ENCODE measurements around the gene PACRG. TPM values are rescaled to one million over a fixed set of nuclear protein-coding genes. Genes with fewer than 3 reads are reported as not detected.

PACRG gene
- polyA plus RNA-seq, 3 donors = not detected

DNA sequence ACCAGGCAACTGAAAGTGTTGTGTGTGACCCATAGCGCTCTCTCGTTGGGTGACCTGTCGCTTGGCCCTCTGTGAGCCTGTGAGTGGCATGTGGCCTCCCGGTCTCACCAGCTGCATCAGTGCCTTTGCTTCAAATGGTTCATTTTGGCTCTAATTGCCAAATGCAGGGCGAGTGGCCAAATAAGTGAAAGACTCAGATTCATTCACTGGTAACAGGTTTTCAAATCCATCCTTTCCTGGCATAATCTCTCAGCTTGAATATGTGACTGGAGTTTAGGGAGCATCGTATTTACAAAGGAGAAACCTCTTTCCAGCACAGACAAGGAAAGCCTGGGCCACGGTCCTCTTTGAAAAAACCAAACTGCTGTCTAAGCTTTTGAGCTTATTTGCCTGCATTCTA, 365.1 kb downstream of the PACRG start:
- Histone ChIP-seq H3K4me1 (ENCODE audit: control insufficient read depth in 1 of 2, insufficient read depth in 2 of 2, low read length in 2 of 2) (no peaks in the 10 kb centered on the region), H3K9ac (ENCODE audit: insufficient read depth, low read length, poor library complexity, severe bottlenecking) (no peak overlapping the region), H3K4me3 (replicated peaks in 1 of 3; ENCODE audit: low read depth in 2 of 3, low read length in 3 of 3) (no peak overlapping the region), H3K79me2 (ENCODE audit: insufficient read depth, low read length) (no peaks in the 10 kb centered on the region), H3K36me3 (replicated peaks in 1 of 2; ENCODE audit: control insufficient read depth in 1 of 2, insufficient read depth in 2 of 2, low read length in 2 of 2) (no peaks in the 10 kb centered on the region), H3K27ac (ENCODE audit: low read depth in 1 of 2, low read length in 2 of 2) (no peak overlapping the region), H3K27me3 (ENCODE audit: control insufficient read depth in 2 of 2, insufficient read depth in 2 of 2, low read length in 2 of 2) (no peaks in the 10 kb centered on the region), H3K9me3 (replicated peaks in 1 of 2; ENCODE audit: control insufficient read depth in 1 of 2, insufficient read depth in 1 of 2, low read length in 2 of 2) (peaks cover 0 to 11% of the 10 kb centered on the region in 2 donors), H4K20me1 (ENCODE audit: insufficient read depth, low read length) (no peaks in the 10 kb centered on the region), H3K4me2 (replicated peaks; ENCODE audit: extremely low read depth, low read length, poor library complexity, severe bottlenecking) (no peak overlapping the region), H2AFZ (ENCODE audit: insufficient read depth, low read depth, low read length, poor library complexity, severe bottlenecking) (no peak overlapping the region)
- 100% methylated on average over 3 of the region's 7 CpGs for WGBS (ENCODE audit: insufficient coverage)
- TF ChIP-seq, protein P1, sequence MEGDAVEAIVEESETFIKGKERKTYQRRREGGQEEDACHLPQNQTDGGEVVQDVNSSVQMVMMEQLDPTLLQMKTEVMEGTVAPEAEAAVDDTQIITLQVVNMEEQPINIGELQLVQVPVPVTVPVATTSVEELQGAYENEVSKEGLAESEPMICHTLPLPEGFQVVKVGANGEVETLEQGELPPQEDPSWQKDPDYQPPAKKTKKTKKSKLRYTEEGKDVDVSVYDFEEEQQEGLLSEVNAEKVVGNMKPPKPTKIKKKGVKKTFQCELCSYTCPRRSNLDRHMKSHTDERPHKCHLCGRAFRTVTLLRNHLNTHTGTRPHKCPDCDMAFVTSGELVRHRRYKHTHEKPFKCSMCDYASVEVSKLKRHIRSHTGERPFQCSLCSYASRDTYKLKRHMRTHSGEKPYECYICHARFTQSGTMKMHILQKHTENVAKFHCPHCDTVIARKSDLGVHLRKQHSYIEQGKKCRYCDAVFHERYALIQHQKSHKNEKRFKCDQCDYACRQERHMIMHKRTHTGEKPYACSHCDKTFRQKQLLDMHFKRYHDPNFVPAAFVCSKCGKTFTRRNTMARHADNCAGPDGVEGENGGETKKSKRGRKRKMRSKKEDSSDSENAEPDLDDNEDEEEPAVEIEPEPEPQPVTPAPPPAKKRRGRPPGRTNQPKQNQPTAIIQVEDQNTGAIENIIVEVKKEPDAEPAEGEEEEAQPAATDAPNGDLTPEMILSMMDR (IDR thresholded peaks at IDR 0.05) = no peak
- Mint-ChIP-seq H3K4me1 (no peaks in the 10 kb centered on the region), H3K27ac (no peak overlapping the region), H3K27me3 (ENCODE audit: low read depth in 3 of 3) (peaks cover 0 to 3% (median 0%) of the 10 kb centered on the region in 3 donors), H3K9me3 (peaks cover 0 to 11% (median 7%) of the 10 kb centered on the region in 7 donors), H3K36me3 (no peaks in the 10 kb centered on the region), H3K4me3 (no peak overlapping the region)
- DNase-seq = no peak
- intact Hi-C loops (cut with micrococcal nuclease) = no loop called here

DNA sequence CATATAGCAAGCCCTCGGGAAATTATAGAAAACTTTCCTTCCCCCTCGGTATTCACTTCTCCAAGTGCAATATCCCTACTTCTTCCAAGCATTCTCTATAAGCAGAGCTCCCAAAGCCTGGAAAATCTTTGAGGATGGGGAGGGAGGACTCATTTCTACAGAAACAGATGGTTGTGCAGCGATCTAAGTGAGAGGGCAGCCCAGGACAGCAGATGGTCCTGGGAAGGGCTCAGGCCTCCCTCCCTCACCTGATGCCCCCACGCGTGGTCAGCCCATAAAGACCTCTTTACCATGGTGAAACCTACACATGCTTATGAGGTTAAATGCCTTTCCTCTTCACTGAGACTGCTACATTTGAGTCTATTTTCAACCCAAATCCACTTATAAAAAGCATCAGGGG, 367.1 kb downstream of the PACRG start:
- H3K9me3 ChIP-seq (replicated peaks in 1 of 2; ENCODE audit: control insufficient read depth in 1 of 2, insufficient read depth in 1 of 2, low read length in 2 of 2) = peaks cover 4 to 21% of the 10 kb centered on the region in 2 donors
- no peak overlapping the region for H3K4me2 ChIP-seq (replicated peaks; ENCODE audit: extremely low read depth, low read length, poor library complexity, severe bottlenecking)
- Mint-ChIP-seq H3K9me3 (peaks cover 0 to 18% (median 10%) of the 10 kb centered on the region in 7 donors), H3K27ac (no peak overlapping the region), H3K4me1 (no peaks in the 10 kb centered on the region), H3K4me3 (no peak overlapping the region), H3K27me3 (ENCODE audit: low read depth in 3 of 3) (peaks cover 0 to 3% (median 2%) of the 10 kb centered on the region in 3 donors), H3K36me3 (no peaks in the 10 kb centered on the region)
- no peak overlapping the region for H2AFZ ChIP-seq (ENCODE audit: insufficient read depth, low read depth, low read length, poor library complexity, severe bottlenecking)
- H3K27ac ChIP-seq (ENCODE audit: low read depth in 1 of 2, low read length in 2 of 2) = no peak overlapping the region
- H3K9ac ChIP-seq (ENCODE audit: insufficient read depth, low read length, poor library complexity, severe bottlenecking) = no peak overlapping the region
- no peaks in the 10 kb centered on the region for H3K79me2 ChIP-seq (ENCODE audit: insufficient read depth, low read length)
- DNase-seq = no peak
- H3K4me3 ChIP-seq (replicated peaks in 1 of 3; ENCODE audit: low read depth in 2 of 3, low read length in 3 of 3) = no peak overlapping the region
- WGBS (ENCODE audit: insufficient coverage) = 100% methylated on average over 1 of the region's 5 CpGs
- H3K27me3 ChIP-seq (ENCODE audit: control insufficient read depth in 2 of 2, insufficient read depth in 2 of 2, low read length in 2 of 2) = no peaks in the 10 kb centered on the region
- H4K20me1 ChIP-seq (ENCODE audit: insufficient read depth, low read length) = no peaks in the 10 kb centered on the region
- H3K4me1 ChIP-seq (ENCODE audit: control insufficient read depth in 1 of 2, insufficient read depth in 2 of 2, low read length in 2 of 2) = no peaks in the 10 kb centered on the region
- intact Hi-C loops (cut with micrococcal nuclease) = no loop called here
- TF ChIP-seq, protein P1 (IDR thresholded peaks at IDR 0.05) = no peak
- no peaks in the 10 kb centered on the region for H3K36me3 ChIP-seq (replicated peaks in 1 of 2; ENCODE audit: control insufficient read depth in 1 of 2, insufficient read depth in 2 of 2, low read length in 2 of 2)
